SKM-1 (cell line): ENCODE data around the gene ZPBP2.
"Not testable (repeated sequence)": the region's sequence is repeated elsewhere in the genome, so short reads cannot be mapped to it uniquely, and the experiment has no call there.

Source experiments
- DNase-seq: peaks from one replicate; lab custom pipeline; 2025; ENCODE audit not compliant: unreplicated experiment; lab: John Stamatoyannopoulos, UW

Gene ZPBP2

DNA sequence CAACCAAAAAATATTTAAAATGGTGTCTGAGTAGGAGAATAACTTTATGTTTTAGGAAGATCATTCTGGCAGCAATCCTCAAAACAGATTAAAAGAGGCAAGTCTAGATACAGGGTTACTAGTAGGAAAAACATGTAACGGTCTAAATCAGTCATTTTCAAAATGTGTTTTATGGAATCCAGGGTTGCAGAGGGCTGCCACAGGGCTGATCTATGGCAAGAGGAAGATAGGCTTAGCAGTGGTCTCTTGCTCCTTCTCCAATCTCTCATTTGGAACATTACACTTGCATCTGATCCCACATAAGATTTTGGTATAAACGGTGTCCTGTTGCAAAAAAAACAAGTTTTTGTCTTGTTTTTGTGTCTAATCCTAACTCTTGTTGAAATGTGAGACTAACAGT, 13.1 kb upstream of the ZPBP2 start:
- no peak for DNase-seq

DNA sequence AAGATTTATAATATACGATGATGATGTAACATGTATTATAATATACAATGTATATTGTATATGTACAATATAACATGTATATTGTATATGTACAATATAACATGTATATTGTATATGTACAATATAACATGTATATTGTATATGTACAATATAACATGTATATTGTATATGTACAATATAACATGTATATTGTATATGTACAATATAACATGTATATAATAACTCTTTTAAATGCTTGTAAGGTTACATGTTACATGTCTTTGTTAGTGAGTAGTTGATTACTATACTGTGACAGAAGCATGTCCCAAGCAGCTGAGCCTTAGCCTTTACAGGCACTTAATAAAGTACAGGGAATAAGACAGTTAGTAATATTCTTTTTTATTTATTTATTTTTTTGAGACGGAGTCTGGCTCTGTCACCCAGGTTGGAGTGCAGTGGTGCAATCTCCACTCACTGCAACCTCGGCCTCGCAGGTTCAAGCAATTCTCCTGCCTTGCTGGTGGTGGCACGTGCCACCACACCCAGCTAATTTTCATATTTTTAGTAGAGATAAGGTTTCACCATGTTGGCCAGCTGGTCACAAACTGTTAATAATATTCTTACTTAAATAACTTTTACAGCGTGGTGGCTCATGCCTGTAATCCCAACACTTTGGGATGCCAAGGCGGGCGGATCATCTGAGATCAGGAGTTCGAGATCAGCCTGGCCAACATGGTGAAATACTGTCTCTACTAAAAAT, 11.9 kb upstream of the ZPBP2 start:
- not testable (repeated sequence) for DNase-seq

- DNase-seq, result no peak
Observed at GRCh38 chr17:39861235-39861634, 6.8 kb upstream of the ZPBP2 start.

DNA sequence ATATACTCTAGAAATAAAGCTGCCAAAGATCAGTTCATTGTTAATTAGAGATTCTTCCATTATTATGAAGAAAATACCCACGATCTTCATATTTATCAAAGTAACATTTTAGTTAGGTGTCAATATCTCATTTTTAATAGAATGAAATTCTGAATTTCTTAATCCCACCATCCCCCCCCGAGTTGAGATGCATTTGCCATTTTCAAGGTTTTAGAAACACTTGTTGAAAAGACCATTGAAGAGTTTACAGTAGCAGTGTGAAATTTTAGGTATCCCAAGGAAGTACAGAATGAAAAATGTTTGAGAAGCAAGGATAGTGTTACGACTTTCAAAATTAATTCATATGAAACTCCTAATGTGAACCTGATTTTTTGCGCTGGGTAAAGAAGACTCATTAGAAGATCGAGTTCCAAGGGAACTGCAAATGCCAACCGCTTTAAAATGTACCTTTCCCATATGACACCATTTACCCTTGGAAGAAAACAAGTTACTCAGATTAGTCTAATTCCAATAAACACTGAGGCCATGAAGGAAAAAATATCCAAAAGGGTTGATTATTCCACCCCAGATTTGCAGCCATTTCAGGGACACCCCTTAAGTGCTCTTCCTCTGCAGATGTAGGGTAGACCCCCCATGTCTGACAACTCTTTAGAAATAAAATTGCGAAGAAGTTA, 4.6 kb upstream of the ZPBP2 start:
- DNase-seq, result no peak

GRCh38 chr17:39863918-39864746, 3.9 kb upstream of the ZPBP2 start, which contains the start of gene IKZF3:
IKZF3 (minus strand) TSS chr17:39864312; CDS start chr17:39864126, 186 bp downstream.
- DNase-seq, result no peak

DNA sequence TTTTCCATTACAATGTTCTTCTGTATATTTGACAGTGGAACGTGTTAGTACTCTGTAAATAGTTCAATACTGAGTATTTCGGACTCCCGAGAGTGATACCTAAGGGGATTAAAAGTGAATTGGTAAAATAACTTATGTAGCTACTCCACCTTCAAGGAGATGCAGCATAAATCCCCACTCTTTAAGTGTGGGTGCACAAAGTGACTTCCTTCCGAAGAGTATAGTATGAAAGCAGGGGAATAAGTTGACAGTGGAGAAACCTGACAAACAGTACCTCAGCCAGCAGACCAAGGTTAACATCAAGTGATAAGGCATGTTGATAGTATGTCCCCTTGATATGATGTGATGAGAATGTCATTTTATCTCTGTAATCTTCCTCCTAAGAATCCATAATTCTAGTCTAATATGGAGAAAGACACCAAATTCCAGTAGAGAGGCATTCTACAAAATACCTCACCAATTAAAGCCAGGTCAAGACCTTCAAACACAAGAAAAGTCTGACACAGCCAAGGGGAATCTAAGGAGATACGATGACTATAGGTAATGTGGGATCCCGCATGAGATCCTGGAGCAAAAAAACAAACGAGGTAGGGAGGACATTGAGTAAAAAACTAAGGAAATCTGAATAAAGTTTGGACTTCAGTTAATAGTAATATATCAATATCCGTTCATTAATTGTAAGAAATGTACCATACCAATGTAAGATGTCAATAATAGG, 1.8 kb upstream of the ZPBP2 start:
- no peak for DNase-seq

DNA sequence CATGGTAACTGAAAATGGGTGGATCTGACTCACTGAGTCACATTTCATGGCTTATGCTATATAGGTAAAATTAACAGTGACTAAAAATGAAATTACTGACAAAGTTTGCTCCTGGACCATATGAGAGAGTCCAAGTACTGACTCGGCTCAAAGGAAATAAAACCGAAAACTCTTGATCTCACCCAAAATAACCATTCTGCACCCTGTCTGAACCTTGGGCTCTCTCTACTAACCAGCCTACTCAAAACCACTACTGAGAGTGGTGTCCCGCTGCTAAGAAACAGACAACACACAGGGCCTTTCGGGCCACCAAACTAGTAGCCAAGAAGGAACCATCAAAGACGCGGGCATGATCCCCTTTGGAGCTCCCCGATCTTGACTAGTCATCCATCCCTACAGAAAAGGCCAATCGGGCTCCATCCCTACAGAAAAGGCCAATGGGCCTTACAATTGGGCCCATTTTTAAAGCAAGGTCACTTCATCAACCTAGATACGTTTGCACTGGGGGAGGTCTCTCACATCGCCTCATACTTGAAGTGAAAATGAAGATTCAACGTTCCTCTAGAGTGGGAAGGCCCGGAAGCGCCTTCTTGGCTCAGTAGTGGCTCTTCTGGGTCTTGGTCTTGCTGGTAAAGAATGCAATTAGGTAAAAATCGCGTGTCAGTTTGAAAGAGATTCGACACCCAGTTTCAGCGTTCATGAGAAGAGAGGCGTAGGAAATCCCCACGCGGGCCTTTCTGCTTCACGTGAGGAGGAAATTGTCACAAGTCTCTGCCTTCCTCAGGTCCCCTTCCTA, 720 bp upstream of the ZPBP2 start:
- DNase-seq, result no peak

DNA sequence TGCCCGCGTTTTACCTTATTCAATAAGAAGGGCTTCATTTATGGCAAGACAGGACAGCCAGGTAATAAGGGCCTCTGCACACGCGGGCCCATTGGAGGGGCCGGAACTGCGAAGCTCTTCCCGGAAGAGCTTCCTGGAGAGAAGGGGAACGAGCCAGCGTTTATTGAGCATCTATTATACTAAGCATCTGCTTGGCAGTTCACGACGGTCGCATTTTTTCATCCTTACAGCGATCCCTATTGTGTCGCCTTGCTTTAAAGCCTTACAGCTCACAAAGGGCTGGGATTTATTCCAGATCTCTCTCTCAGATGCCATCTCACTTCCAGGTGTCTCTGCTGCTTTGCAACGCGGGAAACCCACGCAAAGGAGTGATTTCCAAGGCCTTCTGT, 546 bp downstream of the ZPBP2 start:
- DNase-seq, result no peak

DNA sequence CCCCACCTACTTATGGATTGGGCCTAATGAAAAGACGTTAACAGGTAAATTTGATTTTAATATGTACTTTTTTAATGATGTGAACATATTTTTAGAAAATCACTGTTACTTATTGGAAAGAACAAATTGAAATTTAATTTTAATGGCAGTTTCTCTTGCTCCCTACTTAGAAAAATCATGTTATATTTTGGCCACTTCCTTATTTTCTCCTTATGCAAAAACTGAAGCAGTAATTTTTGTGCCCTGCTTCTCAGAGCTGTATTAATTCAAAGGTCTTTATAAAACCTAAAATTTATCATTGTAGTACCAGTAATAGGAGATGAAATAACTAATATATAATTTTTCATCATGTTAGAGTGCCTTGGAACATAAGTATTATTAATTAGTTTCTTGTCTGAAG, 2.8 kb downstream of the ZPBP2 start:
- no peak for DNase-seq

DNA sequence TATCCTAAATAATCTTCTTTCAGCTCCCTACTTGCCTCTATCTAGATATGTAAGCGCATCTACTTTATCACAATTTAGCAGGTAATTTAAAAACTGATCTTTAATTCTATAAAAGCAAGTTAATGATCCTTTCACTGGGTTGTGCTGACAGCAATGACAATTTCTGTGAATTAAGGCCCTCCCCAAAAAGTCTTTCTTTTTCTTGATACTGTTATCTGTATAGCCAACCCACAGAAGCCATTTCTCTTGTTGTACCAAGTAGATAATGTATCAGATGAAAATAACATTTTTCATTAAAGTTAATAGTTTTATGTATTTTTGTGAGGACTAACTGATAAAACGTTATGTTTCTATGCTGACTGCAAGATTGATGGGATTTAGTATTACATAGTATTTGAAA, 3.8 kb downstream of the ZPBP2 start:
- no peak for DNase-seq

- DNase-seq, result no peak
Observed at GRCh38 chr17:39872751-39873150, 4.7 kb downstream of the ZPBP2 start.

- not testable (repeated sequence) for DNase-seq
Observed at GRCh38 chr17:39886102-39886501, 18.1 kb downstream of the ZPBP2 start.

DNA sequence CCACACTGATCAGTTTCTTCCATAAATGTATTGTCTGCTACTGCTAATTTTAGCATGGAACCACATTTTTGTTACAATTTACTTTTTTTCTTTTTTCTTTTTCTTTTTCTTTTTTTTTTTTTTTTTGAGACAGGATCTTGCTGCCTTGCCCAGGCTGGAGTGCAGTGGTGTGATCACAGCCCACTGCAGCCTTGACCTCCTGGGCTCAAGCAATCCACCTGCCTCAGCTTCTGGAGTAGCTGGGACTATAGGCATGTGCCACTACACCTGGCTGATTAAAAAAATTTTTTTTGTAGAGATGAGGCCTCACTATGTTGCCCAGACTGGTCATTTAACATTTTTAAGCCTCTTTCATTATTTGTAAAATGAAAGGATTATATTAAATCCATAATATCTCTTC, 19.1 kb downstream of the ZPBP2 start:
- no peak for DNase-seq

DNA sequence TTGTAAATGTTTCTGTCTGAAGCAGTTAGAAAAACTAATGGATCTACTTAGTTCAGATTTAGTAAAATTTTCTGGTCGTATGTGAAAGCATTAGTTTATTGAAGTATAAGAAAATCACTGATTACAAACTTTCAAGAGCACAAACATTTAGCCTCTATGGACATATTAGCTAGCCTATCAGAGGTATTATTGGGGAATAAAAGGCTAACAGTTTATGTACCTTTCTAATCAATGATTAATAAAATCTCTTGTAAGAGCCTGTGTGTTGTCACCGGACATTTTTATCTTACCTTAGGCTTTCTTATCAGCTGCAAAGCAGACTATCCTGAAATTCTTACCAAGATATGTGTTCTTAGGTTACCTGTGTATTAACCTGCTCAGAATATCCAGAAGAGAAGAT, 21.2 kb downstream of the ZPBP2 start:
- DNase-seq, result no peak

GRCh38 chr17:39894681-39895376, 26.8 kb downstream of the ZPBP2 start:
- peak; percentile 28 for DNase-seq

DNA sequence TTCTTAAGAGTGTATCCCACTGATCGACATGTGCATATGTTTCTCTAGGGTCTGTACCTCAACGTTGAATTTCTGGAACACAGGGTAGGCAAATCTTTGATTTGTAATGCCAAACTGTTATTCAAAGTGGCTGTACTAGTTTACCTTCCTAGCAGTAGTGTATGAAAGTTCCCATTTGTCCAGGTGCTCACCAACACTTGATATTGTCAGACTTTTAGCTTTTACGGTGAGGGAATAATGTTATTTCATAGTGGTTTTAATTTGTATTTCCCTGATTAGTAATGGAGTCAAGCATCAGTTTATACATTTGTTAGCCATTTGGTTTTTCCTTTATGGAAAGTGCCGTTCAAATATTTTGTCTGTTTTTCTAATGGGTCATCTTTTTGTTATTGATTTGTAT, 30.1 kb downstream of the ZPBP2 start:
- no peak for DNase-seq

GRCh38 chr17:39899215-39899614, 31.2 kb downstream of the ZPBP2 start:
- DNase-seq, result no peak

GRCh38 chr17:39902027-39902426, 34.0 kb downstream of the ZPBP2 start:
- DNase-seq, result not testable (repeated sequence)

GRCh38 chr17:39903158-39903884, 35.3 kb downstream of the ZPBP2 start:
- no peak for DNase-seq
